ENCODE results near the gene TIGD3. TPM values are rescaled to one million over a fixed set of nuclear protein-coding genes. Genes with fewer than 3 reads are reported as not detected.

The TIGD3 gene
- total and polyA plus RNA-seq, 7 donors: 0.14 to 0.96 (median 0.36) TPM; not detected in 2

- intact Hi-C loops (cut with DNase I): no loop called here
- no peak overlapping the region for H3K4me3 ChIP-seq
- TF ChIP-seq, protein P1, sequence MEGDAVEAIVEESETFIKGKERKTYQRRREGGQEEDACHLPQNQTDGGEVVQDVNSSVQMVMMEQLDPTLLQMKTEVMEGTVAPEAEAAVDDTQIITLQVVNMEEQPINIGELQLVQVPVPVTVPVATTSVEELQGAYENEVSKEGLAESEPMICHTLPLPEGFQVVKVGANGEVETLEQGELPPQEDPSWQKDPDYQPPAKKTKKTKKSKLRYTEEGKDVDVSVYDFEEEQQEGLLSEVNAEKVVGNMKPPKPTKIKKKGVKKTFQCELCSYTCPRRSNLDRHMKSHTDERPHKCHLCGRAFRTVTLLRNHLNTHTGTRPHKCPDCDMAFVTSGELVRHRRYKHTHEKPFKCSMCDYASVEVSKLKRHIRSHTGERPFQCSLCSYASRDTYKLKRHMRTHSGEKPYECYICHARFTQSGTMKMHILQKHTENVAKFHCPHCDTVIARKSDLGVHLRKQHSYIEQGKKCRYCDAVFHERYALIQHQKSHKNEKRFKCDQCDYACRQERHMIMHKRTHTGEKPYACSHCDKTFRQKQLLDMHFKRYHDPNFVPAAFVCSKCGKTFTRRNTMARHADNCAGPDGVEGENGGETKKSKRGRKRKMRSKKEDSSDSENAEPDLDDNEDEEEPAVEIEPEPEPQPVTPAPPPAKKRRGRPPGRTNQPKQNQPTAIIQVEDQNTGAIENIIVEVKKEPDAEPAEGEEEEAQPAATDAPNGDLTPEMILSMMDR (IDR thresholded peaks at IDR 0.05): peak in 1 of 4 experiments; percentile 13
- TF ChIP-seq EP300 (IDR thresholded peaks at IDR 0.05) (no peak), POLR2AphosphoS5 (IDR thresholded peaks at IDR 0.05) (no peak), POLR2A (IDR thresholded peaks at IDR 0.05) (no peak)
- H3K27me3 ChIP-seq: peaks cover 0 to 17% (median 11%) of the 10 kb centered on the region in 3 donors
- H3K27ac ChIP-seq: no peak overlapping the region
- DNase-seq: no peak
- peaks cover 39 to 52% (median 42%) of the 10 kb centered on the region in 4 donors for H3K36me3 ChIP-seq
- 67 to 86% methylated on average over 3 of the region's 3 CpGs for WGBS, 2 donors
- H3K9me3 ChIP-seq: no peaks in the 10 kb centered on the region
- peaks cover 0 to 27% (median 23%) of the 10 kb centered on the region in 4 donors for H3K4me1 ChIP-seq
These were observed 1.8 kb upstream of the TIGD3 start for GRCh38 chr11:65352783-65353182.

- TF ChIP-seq POLR2AphosphoS5 (IDR thresholded peaks at IDR 0.05): no peak
- TF ChIP-seq, protein P1 (IDR thresholded peaks at IDR 0.05): no peak
- TF ChIP-seq POLR2A (IDR thresholded peaks at IDR 0.05): no peak
- no peak for TF ChIP-seq EP300 (IDR thresholded peaks at IDR 0.05)
- Histone ChIP-seq H3K9me3 (no peaks in the 10 kb centered on the region), H3K4me3 (no peak overlapping the region), H3K36me3 (peaks cover 33 to 46% (median 36%) of the 10 kb centered on the region in 4 donors), H3K27ac (peak overlapping the region; percentile 72 to 79 (median 78)), H3K27me3 (peaks cover 0 to 17% (median 11%) of the 10 kb centered on the region in 3 donors), H3K4me1 (peaks cover 0 to 27% (median 23%) of the 10 kb centered on the region in 4 donors)
- intact Hi-C loops (cut with DNase I): no loop called here
- 88 to 89% methylated on average over 7 of the region's 7 CpGs for WGBS, 2 donors
- DNase-seq: no peak
These were observed 1.2 kb upstream of the TIGD3 start for GRCh38 chr11:65353376-65353775.

GRCh38 chr11:65353900-65354264 lies 669 bp upstream of the TIGD3 start:
- intact Hi-C loops (cut with DNase I): no loop called here
- Histone ChIP-seq H3K4me1 (peaks cover 0 to 27% (median 23%) of the 10 kb centered on the region in 4 donors), H3K36me3 (peaks cover 28 to 41% (median 31%) of the 10 kb centered on the region in 4 donors), H3K4me3 (peak overlapping the region; percentile 37 to 79 (median 74)), H3K9me3 (no peaks in the 10 kb centered on the region), H3K27ac (peak overlapping the region; percentile 72 to 79 (median 78)), H3K27me3 (peaks cover 0 to 17% (median 11%) of the 10 kb centered on the region in 3 donors)
- no peak for DNase-seq
- WGBS, 2 donors: 17 to 44% methylated on average over 16 of the region's 16 CpGs
- TF ChIP-seq, protein P1 (IDR thresholded peaks at IDR 0.05): no peak
- TF ChIP-seq POLR2A (IDR thresholded peaks at IDR 0.05) (no peak), POLR2AphosphoS5 (IDR thresholded peaks at IDR 0.05) (no peak), EP300 (IDR thresholded peaks at IDR 0.05) (no peak)

DNA sequence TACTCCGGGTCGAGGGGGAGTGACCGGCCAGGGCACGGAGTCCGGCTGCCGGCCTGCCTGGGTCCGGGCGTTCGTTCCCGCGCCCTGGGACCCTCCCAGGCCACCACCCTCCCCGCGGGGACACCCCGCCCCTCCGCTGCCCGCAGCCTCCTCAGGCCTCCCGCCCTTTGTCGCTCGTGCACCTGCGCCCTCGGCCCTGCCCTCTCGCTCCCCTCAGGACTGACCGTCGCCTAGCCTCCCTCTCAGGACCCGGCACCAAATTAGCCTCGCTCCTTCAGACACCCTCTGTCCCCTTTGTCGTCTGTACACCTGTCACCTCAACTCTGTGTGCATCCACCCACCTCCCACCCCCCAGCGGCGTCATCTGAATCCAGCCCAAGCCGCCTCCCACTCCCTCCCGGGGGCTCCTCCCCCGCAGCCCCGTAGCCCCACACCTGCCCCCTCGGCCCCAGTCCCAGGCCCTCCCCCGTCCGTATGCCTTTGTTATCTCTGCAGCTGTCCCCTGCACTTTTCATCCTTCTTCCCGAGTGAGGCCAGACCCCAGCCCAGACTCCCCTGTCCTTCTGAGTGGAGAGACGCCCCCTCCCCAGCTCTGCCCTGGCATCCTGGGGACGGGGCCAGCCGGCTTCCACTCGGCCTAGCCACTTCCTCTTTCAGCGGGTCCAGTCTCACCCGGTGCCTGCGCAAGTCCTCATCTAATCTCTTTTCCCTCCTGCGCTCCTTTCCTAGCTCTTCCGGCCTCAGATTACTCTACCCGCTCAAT lies 643 bp downstream of the TIGD3 start:
- Histone ChIP-seq H3K27me3 (peaks cover 0 to 17% (median 11%) of the 10 kb centered on the region in 3 donors), H3K9me3 (no peaks in the 10 kb centered on the region), H3K4me1 (peaks cover 0 to 27% (median 23%) of the 10 kb centered on the region in 4 donors), H3K4me3 (peak overlapping the region; percentile 30 to 79 (median 74)), H3K27ac (peak overlapping the region; percentile 55 to 79 (median 75)), H3K36me3 (peaks cover 17 to 27% (median 21%) of the 10 kb centered on the region in 4 donors)
- intact Hi-C loops (cut with DNase I): loop anchor here (5.0 kb wide), 1 partner anchor 167 kb away; no protein-coding TSS in a partner anchor
- DNase-seq: peak; percentile 74
- TF ChIP-seq POLR2A (IDR thresholded peaks at IDR 0.05) (no peak), POLR2AphosphoS5 (IDR thresholded peaks at IDR 0.05) (no peak), EP300 (IDR thresholded peaks at IDR 0.05) (no peak)
- TF ChIP-seq, protein P1 (IDR thresholded peaks at IDR 0.05): no peak
- WGBS, 2 donors: 2% methylated on average over 47 of the region's 47 CpGs
